ENCODE results near the gene TCEA2.

DNA sequence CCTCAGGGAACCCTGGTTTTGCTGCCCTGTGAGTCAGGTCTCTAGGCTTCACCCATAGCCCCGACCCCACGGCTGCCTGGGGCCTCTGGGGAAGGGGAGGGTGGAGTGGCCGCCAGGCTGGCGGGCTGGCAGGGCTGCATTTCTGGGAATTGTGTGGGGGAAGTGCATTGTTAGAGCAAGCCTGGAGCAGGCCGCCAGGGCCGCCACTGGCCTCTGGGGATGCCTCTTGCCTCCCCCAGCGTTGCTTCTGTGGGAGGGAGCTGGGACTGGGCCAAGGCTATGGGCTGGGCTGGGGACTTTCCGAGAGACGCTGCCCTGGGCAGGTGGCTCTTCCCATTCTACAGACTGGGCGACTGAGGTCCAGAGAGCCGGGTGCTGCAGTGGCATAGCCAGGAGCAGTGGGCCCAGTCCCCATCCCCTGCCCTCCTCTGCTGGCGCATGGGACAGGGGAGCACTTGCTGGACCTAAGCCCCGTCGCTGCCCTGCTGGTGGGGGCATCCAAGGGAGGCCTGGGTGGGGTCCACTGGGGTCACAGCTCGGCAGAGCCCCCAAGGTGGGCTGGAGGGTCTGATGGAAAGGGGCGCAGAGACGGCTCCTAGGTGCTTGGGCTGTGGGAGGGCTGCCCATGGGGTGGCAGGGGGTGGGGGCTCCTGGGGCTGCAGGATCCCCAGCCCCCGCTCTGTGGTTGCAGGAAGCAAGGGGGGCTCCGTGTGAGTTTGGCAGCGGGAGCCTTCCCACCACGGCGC is 6.9 kb upstream of the TCEA2 start:
- TF ChIP-seq EZH2 (conservative IDR thresholded peaks at IDR 0.05; ENCODE audit: low read depth, low read length): no peak
- TF ChIP-seq, protein P1, sequence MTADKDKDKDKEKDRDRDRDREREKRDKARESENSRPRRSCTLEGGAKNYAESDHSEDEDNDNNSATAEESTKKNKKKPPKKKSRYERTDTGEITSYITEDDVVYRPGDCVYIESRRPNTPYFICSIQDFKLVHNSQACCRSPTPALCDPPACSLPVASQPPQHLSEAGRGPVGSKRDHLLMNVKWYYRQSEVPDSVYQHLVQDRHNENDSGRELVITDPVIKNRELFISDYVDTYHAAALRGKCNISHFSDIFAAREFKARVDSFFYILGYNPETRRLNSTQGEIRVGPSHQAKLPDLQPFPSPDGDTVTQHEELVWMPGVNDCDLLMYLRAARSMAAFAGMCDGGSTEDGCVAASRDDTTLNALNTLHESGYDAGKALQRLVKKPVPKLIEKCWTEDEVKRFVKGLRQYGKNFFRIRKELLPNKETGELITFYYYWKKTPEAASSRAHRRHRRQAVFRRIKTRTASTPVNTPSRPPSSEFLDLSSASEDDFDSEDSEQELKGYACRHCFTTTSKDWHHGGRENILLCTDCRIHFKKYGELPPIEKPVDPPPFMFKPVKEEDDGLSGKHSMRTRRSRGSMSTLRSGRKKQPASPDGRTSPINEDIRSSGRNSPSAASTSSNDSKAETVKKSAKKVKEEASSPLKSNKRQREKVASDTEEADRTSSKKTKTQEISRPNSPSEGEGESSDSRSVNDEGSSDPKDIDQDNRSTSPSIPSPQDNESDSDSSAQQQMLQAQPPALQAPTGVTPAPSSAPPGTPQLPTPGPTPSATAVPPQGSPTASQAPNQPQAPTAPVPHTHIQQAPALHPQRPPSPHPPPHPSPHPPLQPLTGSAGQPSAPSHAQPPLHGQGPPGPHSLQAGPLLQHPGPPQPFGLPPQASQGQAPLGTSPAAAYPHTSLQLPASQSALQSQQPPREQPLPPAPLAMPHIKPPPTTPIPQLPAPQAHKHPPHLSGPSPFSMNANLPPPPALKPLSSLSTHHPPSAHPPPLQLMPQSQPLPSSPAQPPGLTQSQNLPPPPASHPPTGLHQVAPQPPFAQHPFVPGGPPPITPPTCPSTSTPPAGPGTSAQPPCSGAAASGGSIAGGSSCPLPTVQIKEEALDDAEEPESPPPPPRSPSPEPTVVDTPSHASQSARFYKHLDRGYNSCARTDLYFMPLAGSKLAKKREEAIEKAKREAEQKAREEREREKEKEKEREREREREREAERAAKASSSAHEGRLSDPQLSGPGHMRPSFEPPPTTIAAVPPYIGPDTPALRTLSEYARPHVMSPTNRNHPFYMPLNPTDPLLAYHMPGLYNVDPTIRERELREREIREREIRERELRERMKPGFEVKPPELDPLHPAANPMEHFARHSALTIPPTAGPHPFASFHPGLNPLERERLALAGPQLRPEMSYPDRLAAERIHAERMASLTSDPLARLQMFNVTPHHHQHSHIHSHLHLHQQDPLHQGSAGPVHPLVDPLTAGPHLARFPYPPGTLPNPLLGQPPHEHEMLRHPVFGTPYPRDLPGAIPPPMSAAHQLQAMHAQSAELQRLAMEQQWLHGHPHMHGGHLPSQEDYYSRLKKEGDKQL (CRISPR knock-in tag; IDR thresholded peaks at IDR 0.05; ENCODE audit: low read depth): peak; percentile 54; the same call in 1 of the 2 replicates
- no peak for TF ChIP-seq TCF7L2 (IDR thresholded peaks at IDR 0.05; ENCODE audit: low read depth, low read length)
- TF ChIP-seq, protein P2, sequence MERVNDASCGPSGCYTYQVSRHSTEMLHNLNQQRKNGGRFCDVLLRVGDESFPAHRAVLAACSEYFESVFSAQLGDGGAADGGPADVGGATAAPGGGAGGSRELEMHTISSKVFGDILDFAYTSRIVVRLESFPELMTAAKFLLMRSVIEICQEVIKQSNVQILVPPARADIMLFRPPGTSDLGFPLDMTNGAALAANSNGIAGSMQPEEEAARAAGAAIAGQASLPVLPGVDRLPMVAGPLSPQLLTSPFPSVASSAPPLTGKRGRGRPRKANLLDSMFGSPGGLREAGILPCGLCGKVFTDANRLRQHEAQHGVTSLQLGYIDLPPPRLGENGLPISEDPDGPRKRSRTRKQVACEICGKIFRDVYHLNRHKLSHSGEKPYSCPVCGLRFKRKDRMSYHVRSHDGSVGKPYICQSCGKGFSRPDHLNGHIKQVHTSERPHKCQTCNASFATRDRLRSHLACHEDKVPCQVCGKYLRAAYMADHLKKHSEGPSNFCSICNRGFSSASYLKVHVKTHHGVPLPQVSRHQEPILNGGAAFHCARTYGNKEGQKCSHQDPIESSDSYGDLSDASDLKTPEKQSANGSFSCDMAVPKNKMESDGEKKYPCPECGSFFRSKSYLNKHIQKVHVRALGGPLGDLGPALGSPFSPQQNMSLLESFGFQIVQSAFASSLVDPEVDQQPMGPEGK (CRISPR knock-in tag; IDR thresholded peaks at IDR 0.05): peak; percentile 96
